ENCODE results near the gene CELA1.

Gene CELA1

GRCh38 chr12:51346581-51346980 lies at the start of gene CELA1:
TSS of gene CELA1 (minus strand) at chr12:51346679. CDS start at chr12:51346638, 41 bp downstream.
- no peak for TF ChIP-seq ZNF274 (IDR thresholded peaks at IDR 0.05; ENCODE audit: low read depth, low read length)
- no peak within 1 kb of the TSS for H3K4me3 ChIP-seq (ENCODE audit: low read length)

GRCh38 chr12:51395283-51396230 lies 49.1 kb upstream of the CELA1 start:
- TF ChIP-seq ZNF274 (IDR thresholded peaks at IDR 0.05; ENCODE audit: low read depth, low read length) = no peak
- H3K4me3 ChIP-seq (ENCODE audit: low read length) = peak overlapping the region; percentile 1; the same call in 1 of the 2 replicates

- TF ChIP-seq ZNF274 (IDR thresholded peaks at IDR 0.05; ENCODE audit: low read depth, low read length) = no peak
- peak overlapping the region; percentile 1; the same call in 1 of the 2 replicates for H3K4me3 ChIP-seq (ENCODE audit: low read length)
Observed at GRCh38 chr12:51393676-51394545, 47.4 kb upstream of the CELA1 start.

GRCh38 chr12:51392556-51393237 lies 46.2 kb upstream of the CELA1 start:
- no peak for TF ChIP-seq ZNF274 (IDR thresholded peaks at IDR 0.05; ENCODE audit: low read depth, low read length)
- H3K4me3 ChIP-seq (ENCODE audit: low read length) = peak overlapping the region; percentile 91; the same call in 1 of the 2 replicates

GRCh38 chr12:51391283-51392123 lies 45.0 kb upstream of the CELA1 start, which contains the start of gene GALNT6:
TSS of gene GALNT6 (minus strand) at chr12:51391406. CDS start at chr12:51379781, 11,625 bp downstream.
- no peak for TF ChIP-seq ZNF274 (IDR thresholded peaks at IDR 0.05; ENCODE audit: low read depth, low read length)
- peak within 1 kb of the TSS; percentile 91; the same call in 1 of the 2 replicates for H3K4me3 ChIP-seq (ENCODE audit: low read length)

- peak overlapping the region; percentile 91; the same call in 1 of the 2 replicates for H3K4me3 ChIP-seq (ENCODE audit: low read length)
- no peak for TF ChIP-seq ZNF274 (IDR thresholded peaks at IDR 0.05; ENCODE audit: low read depth, low read length)
Observed at GRCh38 chr12:51390891-51391282, 44.4 kb upstream of the CELA1 start.

GRCh38 chr12:51390457-51390856 lies 44.0 kb upstream of the CELA1 start:
- TF ChIP-seq ZNF274 (IDR thresholded peaks at IDR 0.05; ENCODE audit: low read depth, low read length) = no peak
- H3K4me3 ChIP-seq (ENCODE audit: low read length) = peak overlapping the region; percentile 91; the same call in 1 of the 2 replicates

GRCh38 chr12:51389302-51389999 lies 43.0 kb upstream of the CELA1 start:
- TF ChIP-seq ZNF274 (IDR thresholded peaks at IDR 0.05; ENCODE audit: low read depth, low read length) = no peak
- H3K4me3 ChIP-seq (ENCODE audit: low read length) = no peak overlapping the region

GRCh38 chr12:51388846-51389245 lies 42.4 kb upstream of the CELA1 start:
- H3K4me3 ChIP-seq (ENCODE audit: low read length) = no peak overlapping the region
- no peak for TF ChIP-seq ZNF274 (IDR thresholded peaks at IDR 0.05; ENCODE audit: low read depth, low read length)

- H3K4me3 ChIP-seq (ENCODE audit: low read length) = no peak overlapping the region
- TF ChIP-seq ZNF274 (IDR thresholded peaks at IDR 0.05; ENCODE audit: low read depth, low read length) = no peak
Observed at GRCh38 chr12:51388069-51388799, 41.8 kb upstream of the CELA1 start.

- no peak for TF ChIP-seq ZNF274 (IDR thresholded peaks at IDR 0.05; ENCODE audit: low read depth, low read length)
- H3K4me3 ChIP-seq (ENCODE audit: low read length) = no peak overlapping the region
Observed at GRCh38 chr12:51386351-51386750, 39.9 kb upstream of the CELA1 start.
